Activated gamma-delta T cell treated with Interleukin-2 at 50 U/mL for 16 hours (primary cell): ENCODE data around the gene PDX1.
"Not testable (repeated sequence)": the region's sequence is repeated elsewhere in the genome, so short reads cannot be mapped to it uniquely, and the experiment has no call there.

ENCODE experiments used
- DNase-seq: peaks from one replicate; pipeline ENCODE4 v3.0.0-alpha.2; 2020

The PDX1 gene

GRCh38 chr13:27959976-27960361 is 40.2 kb downstream of the PDX1 start:
- DNase-seq: no peak

GRCh38 chr13:27960362-27961226 is 40.8 kb downstream of the PDX1 start:
- no peak for DNase-seq

GRCh38 chr13:27961227-27962085 is 41.7 kb downstream of the PDX1 start:
- DNase-seq: no peak

- no peak for DNase-seq
These were observed 42.5 kb downstream of the PDX1 start for GRCh38 chr13:27962128-27962841.

- DNase-seq: no peak
These were observed 43.2 kb downstream of the PDX1 start for GRCh38 chr13:27962982-27963381.

GRCh38 chr13:27963491-27963890 is 43.7 kb downstream of the PDX1 start:
- DNase-seq: no peak

- DNase-seq: not testable (repeated sequence)
These were observed 44.4 kb downstream of the PDX1 start for GRCh38 chr13:27964206-27964605.

GRCh38 chr13:27964741-27965323 is 45.0 kb downstream of the PDX1 start:
- DNase-seq: no peak

- DNase-seq: no peak
These were observed 45.5 kb downstream of the PDX1 start for GRCh38 chr13:27965343-27965739.

GRCh38 chr13:27965740-27966640 is 46.2 kb downstream of the PDX1 start:
- DNase-seq: no peak

- no peak for DNase-seq
These were observed 46.9 kb downstream of the PDX1 start for GRCh38 chr13:27966641-27967202.

GRCh38 chr13:27967203-27967735 is 47.5 kb downstream of the PDX1 start:
- DNase-seq: no peak

- DNase-seq: no peak
These were observed 48.0 kb downstream of the PDX1 start for GRCh38 chr13:27967736-27968315.

- no peak for DNase-seq
These were observed 48.7 kb downstream of the PDX1 start for GRCh38 chr13:27968316-27969081.

- DNase-seq: no peak
These were observed 49.5 kb downstream of the PDX1 start, which contains the start of gene CDX2 for GRCh38 chr13:27969082-27969865. Gene CDX2, minus strand, starts transcription at chr13:27969315. Its CDS starts 309 bp downstream, at chr13:27969006.

GRCh38 chr13:27969866-27970229 is 50.0 kb downstream of the PDX1 start:
- no peak for DNase-seq

- no peak for DNase-seq
These were observed 50.8 kb downstream of the PDX1 start for GRCh38 chr13:27970382-27971235.

GRCh38 chr13:27971236-27971645 is 51.4 kb downstream of the PDX1 start:
- DNase-seq: no peak
